GM21515 (cell line): ENCODE measurements around the gene CASTOR1.

Source experiments
- ATAC-seq: cut with Tn5 transposase; IDR thresholded peaks from one replicate; pipeline ENCODE4 v1.9.1; 2021; ENCODE audit not compliant: unreplicated experiment

Gene CASTOR1

DNA sequence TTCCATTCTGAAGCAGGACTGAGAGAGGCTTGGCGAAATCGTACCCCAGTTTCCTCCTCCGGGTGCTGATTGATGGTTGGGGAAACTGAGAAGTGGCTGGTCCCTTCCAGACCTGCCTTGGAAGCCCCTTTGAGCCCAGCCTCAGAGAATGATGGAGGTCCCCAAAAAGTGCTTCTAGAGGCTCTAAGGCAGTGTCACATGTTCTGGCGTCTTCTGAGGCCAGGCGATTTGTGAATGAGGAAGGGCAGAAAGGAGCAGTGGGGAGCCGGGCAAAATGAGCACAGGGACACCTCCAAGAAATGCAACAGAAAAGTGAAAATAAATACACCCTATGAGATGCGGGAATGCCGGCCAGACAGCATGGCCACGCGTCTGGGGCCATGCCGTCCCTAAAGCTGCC is 41.7 kb downstream of the CASTOR1 start:
- no peak for ATAC-seq

DNA sequence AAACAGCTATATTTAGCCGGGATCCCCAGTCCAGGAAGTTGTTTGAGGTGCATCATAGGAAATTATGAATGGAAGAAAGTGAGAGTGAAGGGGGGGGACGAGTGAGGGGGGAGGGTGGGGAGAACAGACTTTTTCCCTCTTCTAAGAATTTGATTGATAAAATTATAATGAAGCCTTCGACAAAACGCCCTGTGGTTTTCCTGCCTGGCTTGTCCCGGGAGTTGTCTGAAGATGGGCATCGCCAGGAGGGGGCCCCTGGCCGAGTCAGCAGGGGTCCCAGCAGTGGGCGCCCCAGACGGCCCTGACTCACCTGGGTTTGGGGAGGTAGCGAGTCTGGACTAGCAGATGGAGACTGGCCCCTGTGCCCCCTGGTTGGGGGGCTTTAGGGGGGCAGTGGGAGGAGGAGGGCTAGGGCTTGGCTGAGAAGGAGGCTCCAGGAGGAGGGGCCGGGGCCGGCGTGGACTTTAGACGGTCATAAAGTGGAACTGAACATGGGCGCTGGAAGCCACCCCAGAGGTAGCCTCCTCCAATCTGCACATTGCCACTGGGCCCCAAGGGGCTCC is 42.4 kb downstream of the CASTOR1 start:
- ATAC-seq, result no peak

DNA sequence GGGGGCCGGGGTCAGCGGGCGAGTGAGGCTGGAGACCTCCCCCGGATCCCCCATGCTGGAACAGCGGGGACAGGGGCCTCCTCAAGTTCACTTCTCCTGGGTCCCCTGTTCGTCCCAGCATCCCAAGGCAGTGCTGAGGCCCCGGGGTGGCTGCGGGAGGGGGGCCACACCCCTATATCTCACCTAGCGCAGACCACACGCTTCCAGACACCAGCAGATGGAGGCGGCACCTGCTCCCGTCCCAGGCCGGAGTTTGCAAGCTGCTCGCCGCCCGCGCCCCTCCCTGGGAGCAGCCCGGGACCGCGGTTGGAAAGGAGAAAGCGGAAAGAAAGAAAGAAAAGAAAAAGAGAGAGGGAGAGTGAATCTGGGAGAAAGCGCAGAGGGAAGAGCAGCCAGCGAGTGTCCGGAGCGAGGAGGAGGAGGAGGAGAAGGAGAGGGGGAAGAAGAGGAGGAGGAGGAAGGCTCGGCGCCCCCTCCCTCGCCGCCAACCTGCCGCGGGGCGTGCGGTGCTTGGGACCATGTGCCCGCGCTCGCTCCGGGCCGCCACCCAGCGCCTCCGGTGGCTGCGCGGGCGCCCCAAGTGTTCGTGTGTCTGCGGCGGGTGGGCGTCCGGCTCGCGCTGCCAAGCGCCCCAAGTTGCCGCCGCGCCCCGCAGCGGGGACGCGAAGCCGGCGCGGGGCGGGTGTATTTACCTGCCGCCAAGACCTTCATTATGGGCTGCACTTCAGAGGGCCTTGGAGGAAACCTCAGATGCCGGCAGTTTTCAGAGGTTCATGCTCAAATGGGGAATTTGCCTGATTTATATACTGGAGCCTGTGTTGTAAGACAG is 43.1 kb downstream of the CASTOR1 start, which contains the start of gene LIF:
Gene LIF, minus strand, starts transcription at position 775 of the 829 bp plus-strand sequence. Its CDS starts 64 bp downstream, at position 711.
- ATAC-seq, result no peak

DNA sequence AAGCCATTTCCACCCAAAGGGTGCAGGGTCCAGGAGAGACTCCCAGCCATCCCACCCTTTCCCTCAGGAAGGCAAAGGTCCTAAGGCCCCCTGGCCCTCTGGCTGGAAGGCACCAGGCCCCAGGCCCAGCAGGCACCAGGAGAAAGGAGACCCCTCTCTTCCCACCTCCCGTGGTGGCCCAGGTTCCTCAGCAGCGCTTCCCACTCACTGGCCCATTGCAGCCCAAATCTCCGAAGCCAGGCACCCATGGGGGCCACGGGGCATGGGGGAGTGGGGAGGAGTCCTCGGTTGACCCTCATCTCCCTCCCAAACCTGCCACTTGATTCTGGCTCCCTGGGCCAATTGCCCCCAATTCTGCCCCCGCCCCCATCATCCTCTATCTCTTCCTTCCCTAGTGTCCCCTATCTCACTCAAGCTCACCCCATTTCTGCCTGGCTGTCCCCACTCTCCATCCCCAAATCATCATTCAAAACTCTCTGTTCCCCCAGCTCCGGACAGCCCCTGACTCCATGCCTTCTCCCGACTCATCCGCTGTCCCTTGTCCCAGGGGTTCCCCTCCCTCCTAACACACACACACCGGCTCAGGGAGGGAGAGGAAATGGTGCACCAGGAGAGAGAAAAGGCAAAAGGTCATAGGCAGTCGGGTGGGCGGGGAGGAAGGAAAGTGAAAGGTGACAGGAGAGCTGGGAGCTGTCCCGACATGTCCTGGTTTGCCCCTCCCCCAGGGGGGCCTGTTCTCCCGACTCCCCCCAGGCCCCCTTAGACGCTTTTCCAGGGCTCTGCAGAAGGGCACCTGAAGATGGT is 43.9 kb downstream of the CASTOR1 start:
- ATAC-seq, result no peak

DNA sequence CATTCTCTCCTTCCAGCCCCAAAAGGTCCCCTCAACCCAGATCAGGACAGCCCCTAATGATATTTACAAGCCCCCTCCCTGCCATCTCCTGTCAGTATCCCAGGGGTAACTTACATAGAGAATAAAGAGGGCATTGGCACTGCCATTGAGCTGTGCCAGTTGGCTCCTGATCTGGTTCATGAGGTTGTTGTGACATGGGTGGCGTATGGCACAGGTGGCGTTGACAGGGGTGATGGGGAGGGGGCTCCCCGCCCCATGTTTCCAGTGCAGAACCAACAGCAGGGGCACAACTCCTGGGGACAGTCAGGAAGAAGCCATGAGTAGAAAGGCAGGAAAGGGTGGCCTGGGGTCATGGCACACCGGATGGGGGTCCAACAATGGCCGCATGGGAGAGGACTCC is 44.7 kb downstream of the CASTOR1 start:
- ATAC-seq, result no peak

DNA sequence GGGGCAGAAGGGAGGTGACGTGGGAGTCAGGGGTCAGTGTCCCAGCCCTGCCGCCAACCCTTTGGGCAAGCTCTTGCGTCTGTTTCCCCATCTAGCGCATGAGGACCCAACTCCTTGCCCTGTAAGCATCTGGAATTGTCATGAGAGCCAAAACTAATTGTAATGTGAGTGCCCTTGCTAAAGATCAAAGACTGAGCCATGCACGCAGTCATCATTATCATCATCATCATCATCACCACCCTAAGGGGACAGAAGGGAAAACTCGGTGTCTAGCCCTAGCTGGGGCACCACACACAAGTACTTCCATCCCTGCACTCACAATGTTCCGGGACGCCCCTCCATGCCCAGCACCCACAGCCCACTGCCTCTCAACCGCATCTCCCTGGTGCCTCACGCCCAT is 45.2 kb downstream of the CASTOR1 start:
- no peak for ATAC-seq

DNA sequence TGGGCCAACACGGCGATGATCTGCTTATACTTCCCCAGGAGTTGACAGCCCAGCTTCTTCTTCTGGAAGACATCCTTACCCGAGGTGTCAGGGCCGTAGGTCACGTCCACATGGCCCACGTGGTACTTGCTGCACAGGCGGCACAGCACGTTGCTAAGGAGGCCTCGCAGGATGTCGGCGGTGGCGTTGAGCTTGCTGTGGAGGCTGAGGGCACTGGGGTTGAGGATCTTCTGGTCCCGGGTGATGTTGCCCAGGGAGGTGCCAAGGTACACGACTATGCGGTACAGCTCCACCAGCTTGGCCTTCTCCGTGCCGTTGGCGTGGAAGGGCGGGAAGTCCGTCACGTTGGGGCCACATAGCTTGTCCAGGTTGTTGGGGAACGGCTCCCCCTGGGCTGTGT is 45.6 kb downstream of the CASTOR1 start:
- no peak for ATAC-seq

DNA sequence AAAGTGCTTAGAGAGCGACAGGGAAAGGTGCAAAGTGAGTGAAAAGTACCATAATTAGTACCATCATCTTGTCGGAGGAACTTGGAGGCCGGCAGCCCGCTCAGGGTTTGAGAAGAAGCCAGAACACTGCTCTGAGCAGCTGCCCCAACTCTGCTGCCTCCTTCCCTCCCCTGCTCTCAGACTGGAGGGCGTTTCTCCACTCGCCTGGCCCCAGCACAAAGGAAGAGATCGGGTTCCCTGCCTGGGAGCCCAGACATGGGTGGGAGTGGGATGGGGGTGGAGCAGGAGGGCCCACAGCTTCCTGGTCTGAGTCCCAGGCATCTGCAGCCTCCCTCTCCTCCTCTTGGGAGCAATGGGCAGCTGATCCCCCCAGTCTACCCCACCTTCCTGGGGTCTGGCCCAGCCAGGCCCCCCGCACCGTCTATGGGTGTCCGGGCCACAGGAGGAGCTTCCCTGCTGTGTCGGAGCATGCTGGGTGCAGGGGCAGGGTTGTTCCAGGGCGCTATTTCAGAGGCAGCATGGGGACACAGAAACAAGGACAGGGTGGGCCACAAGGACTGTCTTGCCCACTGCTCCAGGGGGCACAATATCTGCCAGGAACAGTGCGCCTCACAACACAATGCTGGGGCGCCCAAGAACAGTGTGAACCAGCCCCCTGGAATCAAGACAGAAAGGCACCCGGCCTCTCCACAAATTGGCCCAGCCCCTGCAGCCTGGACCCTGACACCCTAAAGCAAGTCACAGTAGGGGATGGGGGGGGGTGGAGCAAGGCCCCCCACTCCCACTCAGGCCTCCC is 47.5 kb downstream of the CASTOR1 start:
- no peak for ATAC-seq

DNA sequence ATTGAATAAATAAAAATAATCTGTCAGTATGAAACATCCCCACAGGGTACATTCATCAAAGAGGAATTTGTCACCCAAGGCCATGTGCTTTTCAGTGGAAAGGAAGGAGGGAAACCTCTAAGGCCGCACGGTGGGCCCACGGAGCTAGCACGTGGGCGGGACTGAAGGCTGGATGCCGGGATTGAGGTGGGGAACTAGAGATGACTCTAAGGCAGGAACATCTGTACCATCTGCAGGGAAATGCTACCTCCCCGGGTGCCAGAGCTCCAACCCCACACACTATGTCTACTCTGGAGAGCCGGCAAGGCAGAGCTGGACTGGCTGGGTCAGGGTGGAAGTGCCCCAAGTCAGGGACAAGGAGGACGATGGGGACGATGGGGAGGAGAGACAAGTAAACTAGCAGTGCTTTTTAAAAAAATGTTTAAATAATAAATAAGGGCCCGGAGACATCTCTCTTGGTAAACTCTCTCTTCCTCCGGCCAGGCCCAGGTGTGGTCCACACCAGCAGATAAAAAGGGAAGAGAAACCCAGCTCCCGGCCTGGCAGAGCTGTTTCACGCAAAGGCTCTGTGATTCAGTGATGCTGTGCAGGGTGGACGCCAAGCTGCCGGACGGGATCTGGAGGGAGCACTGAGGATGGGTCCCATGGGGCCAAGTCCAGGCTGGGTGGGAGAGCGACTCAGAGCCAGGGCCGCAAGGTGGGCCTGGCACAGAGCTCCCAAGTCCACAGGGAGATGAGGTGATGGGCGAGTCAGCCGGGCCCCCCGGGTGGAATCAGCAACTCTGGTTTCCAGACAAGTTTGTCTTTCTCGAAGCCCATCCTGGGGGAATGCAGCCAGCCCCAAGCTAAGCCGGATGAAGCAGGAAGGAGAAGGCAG is 48.5 kb downstream of the CASTOR1 start:
- ATAC-seq, result no peak

DNA sequence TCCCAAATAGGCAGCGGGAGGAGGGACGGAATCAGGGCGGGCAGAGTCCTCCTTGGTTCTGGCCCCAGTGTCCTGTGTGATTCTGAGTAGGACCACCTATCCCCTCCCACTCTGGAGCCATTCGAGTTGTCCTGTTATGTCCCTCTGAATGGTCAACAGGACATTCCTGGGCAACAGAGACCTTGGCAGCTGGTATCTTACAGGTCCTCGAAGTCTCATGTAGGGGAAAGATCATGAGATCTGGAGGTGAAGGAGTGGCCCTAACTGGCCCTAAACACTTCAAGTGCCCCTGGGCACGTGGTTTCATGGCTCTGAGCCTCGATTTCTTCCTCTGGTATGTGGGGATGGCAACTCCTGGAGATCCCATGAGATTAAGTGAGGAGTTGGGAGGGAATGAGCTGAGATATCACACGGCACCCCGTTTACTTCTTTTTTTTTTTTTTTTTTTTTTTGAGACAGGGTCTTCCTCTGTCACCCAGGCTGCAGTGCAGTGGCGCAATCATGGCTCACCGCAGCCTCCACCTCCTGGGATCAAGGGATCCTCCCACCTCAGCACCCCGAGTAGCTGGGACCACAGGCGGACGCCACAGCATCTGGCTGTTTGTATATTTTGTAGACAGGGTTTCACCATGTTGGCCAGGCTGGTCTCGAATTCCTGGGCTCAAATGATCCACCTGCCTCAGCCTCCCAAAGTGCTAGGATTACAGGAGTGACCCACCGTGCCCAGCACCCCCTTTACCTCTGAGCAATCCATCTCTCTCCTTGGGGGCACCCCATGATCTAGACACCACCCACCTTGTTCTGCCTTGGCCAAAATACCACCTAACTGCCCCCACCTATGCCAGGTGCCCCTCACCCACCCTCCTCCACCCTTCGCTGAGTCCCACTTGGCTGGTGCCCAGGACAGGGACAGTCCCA is 49.6 kb downstream of the CASTOR1 start:
- ATAC-seq, result no peak

DNA sequence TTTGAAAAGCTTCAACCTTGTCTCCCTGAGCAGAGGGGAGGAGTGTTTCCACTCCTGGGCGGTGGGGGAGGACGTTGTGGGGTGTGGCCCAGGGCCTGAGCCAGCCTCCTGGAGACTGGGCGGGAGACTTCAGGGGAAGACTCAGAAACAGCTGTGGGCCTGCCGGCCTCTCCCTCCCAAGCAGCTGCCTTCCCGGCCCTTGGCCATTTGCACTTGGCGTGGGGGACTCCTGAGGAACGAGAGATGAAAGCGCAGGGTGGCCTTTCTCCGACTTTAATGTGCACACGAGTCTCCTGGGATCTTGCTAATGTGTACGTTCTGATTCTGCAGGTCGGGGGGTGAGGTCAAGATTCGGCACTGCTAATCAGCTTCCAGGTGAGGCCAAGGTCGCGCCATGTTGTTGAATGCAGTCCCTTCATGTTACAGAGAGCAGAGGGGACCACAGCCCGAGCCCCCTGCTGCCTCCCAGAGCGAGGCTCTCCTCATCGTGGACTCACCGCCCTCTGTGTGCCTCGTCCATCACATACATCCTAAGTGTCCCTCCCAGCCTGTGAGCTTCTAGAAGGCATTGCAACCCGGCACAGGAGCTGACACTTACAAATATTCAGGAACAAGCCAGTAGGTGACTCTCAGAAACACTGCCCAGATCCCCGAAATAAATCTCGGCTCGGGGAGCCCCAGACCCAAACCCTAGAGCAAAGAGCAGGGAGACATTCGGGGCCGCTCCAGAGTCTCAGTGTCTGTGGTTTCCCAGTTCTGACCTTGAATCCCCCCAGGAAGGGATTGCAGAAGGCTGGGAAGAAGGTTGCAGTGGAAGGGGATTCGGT is 50.4 kb downstream of the CASTOR1 start:
- no peak for ATAC-seq

DNA sequence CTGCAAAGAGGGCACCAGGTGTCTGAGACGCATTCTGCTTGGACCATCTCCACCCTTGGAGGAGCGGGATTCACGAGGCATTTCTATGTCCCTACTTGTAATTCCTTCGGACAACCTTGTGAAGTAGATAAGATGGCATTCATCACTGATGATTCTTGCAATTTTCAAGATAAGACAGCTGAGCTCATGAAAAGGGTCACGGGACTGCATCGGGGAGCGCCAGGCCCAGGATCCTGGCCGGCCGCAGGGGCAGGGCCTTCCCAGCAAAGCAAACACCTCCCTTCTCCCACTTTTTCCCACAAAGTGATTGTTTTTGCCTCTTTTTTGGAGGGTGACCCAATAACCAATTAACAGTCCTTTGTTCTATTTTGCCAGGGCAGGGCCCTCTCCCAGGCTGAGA is 51.2 kb downstream of the CASTOR1 start:
- no peak for ATAC-seq

DNA sequence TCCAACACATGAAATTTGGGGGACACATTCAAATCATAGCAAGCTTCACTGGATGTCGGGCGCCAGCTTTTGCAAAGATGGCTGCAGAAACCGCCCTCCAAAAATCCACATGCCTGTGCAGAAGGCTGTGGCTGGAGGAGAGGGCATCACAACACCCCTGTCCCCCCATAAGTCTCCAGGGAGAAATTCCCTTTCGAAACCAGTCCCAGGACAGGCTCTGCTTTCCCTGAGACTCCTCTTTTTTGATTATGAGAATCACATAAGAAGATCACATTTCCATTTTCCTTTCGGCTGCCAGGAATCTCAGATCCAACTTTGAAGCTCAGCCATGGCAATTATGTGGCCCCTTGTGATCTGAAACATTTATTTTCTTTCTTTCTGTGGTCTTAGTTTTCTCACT is 52.4 kb downstream of the CASTOR1 start:
- no peak for ATAC-seq

DNA sequence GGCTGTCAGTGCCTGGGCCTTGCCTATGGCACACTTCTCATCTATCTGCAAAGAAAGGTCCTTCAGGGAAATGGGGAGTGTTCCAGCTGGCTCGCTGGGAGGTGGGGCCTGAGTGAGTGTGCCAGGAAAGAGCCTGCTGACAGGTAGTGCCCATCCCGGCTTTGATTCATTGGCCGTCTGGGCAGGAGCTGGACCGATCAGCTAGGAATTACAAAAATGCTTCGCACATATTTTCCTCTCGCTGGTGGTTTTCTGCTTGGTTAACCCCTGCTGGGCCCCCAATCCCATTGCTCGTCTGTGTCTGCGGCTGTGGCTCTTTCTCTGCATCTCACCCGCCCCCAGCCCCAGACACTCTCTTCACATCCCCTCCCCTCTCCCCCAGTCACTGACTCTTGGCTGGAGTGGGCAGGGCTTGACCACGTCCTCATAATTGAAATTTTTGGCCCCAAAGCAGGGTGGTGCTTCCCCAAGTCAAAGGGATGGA is 53.6 kb downstream of the CASTOR1 start:
- no peak for ATAC-seq
